ENCODE measurements around the gene RNF41. TPM values are rescaled to one million over a fixed set of nuclear protein-coding genes. Genes with fewer than 3 reads are reported as not detected.

RNF41 gene
- polyA plus RNA-seq, 12 donors = 35.3 to 47.1 (median 41.8) TPM; not detected in 1

- no peak for DNase-seq
Observed at GRCh38 chr12:56252649-56253048, 30.9 kb upstream of the RNF41 start.

- no peak for DNase-seq
Observed at GRCh38 chr12:56248711-56249110, 27.0 kb upstream of the RNF41 start.

DNA sequence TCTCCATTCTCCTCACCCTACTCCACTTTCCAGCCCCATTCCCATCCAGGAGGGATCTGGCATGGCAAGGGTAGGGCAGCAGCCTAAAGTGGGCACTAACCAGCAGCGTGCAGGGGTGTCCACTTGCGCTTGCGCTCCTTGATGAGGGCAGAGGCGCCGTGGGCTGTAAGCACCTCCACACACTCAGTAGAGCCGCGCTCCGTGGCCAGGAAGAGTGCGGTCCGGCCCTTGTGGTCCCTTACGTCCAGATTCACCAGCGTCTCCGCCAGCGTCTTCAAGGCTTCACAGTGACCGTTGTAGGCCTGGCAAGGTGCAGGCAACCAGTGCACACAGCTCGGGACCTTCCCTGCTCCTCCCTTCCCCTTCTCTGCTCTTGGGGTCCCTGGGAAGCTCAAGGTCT is 26.2 kb upstream of the RNF41 start:
- no peak for DNase-seq

DNA sequence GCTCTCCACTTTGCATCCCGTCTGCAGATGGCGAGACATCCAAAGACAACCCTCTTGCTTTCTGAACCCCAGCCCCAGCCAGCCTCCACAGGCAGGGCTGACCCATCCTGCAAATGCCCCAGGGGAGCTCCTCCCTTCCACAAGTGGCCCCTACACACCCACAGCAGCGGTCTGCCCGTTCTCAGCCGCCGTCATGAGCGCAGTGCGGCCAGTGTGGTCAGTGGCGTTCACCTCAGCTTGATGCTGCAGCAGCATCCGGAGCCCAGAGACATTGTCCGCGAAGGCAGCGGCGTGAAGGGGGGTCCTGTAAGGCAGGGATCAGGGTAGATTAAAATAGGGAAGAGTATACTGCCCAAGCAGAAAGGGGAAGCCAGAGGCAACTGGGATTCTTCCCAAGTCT is 22.8 kb upstream of the RNF41 start:
- DNase-seq = no peak

DNA sequence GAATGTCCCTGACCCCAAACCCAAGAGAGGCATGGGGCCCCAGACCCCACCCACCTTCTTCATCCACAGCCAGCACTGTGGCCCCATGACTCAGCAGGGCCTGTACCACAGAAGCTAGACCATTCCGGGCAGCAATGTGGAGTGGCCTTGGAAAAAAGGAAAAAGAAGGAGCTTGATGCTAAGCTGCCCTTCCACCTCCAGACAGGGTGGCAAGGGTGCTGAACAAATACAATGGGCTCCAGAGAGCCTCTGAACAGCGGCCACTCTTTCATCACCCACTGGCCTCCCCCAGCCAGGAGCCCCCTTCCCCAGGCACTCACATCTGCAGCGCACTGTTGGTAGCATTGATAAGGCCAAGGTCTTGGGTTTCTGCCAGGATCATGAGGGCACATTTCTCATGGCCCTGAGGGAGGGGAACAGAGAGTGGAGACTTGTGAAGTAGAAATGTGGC is 22.0 kb upstream of the RNF41 start:
- no peak for DNase-seq

GRCh38 chr12:56242986-56243385 is 21.3 kb upstream of the RNF41 start:
- no peak for DNase-seq

DNA sequence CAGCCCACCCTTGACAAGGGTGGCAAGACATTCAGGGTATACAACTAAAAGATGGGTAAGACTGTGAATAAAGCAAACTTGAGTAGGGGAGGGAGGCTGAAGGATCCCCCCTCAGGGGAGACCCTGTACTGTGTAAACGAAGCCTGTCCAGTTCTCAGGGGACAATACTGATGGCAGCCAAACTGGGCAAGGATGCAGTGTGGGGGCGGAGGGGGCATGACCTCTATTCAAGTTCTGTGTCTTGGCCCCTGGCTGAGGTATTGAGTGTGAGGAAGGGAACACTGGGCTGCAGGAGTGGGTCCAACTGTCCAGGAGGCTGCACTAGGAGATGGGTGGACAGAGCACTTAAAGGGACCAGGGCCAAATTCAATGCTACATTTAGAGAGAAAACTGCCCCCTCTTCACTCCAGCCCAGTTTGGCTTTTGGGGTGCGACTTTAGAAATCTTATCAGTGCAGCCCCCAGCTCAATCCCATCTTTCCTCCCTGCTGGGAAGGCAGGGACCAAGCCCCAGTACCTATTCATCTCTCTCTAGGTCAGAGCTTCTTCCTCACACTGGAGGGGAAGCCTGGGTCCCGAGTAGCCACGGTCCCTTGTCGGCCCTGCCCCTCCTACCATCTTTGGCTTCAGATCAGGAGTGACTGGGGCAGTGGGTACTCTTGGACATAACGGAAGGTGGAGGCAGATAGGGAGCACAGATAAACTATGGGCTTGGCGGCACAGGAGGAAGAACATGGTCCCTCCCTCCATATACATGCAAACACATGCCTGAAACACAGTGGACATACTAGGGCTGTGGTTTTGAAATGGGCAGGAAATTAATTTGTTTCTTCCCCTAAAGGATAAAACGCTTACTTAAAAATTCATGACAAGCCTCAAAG is 19.9 kb upstream of the RNF41 start:
- no peak for DNase-seq

- DNase-seq = no peak
Observed at GRCh38 chr12:56237552-56237951, 15.8 kb upstream of the RNF41 start.

- no peak for DNase-seq
Observed at GRCh38 chr12:56236985-56237384, 15.3 kb upstream of the RNF41 start.

DNA sequence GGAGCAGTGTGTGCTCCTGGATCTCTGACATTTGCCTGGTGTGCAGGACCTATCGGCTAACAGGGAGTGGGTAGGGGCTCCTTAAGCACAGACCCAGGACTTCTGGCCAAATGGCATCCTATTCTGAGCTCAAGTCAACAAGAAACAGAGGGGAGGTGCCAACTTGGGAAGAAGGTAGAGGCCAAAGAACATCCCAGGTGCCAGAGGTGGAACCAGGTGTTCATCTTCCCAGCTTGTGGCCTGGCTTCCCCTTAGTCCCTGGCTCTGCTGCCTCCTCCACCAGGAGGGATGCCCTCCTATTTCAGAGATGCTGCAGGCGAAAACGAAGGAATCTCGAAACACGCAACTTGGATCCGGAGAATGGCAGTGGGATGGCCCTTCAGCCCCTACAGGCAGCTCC is 14.4 kb upstream of the RNF41 start:
- DNase-seq = no peak

DNA sequence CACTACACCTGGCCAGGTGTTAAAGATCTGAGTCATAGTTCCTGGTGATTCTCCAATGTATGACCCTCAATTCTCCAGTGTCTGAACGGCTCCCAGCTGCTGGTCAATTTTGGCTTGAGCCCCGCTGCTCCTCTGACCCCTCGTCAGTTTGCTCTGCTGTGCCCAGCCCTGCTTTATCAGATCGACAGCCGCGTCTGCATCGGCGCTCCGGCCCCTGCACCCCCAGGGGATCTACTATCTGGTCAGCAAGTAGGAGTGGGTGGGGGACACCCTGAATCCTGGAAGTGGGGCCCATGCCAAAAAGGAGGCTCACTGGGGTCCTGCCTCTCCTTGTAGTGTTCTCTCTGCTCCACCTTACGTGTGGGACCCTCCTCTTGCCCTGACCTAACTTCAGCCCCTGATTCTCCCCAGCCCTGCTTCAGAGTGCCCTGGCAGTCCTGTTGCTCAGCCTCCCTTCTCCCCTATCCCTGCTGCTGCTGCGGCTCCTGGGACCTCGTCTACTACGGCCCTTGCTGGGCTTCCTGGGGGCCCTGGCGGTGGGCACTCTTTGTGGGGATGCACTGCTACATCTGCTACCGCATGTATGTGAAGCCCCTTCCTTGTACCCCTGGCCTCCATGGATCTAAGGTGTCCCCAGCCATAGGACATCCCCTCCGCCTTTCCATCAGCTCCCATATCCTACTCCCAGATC is 13.2 kb upstream of the RNF41 start:
- DNase-seq = no peak

- DNase-seq = no peak
Observed at GRCh38 chr12:56231184-56231582, 9.5 kb upstream of the RNF41 start.

DNA sequence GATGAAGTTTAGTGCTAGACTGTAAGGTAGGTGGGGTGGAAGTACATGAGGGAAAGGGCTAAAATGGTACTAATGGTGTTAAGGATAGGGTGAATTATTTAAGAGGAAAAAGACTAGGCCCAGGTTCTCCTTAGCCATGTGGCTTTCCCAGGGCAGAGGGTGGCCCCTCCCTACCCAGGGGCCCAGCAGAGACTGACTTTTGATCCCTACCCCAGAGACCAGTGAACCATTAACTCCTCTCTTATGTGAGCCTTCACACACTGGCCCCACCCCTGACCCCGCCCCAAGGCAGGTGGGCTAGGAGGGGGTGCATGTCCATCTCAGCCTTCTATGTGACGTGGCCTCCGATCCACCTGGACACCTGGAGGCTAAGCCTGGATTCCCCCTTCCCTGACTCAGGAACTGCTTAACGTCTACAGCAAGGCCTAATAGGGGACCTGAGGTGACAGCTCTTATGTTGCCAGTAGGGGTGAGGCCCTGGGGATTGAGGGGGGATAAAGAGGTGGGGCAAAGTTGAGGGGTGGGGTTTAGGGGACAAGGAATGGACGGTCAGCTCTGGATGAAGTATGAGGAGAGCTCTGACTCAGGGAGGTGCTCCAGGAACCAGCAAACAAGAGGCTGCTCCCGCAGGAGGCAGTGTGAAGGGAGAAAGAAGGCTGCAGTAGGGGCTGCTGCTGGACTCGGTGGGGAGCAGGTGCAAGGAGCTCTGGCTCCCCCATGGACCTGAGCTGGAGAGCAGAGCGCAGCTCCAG is 8.9 kb upstream of the RNF41 start:
- no peak for DNase-seq

GRCh38 chr12:56229916-56230431 is 8.3 kb upstream of the RNF41 start, which contains the start of gene SLC39A5:
SLC39A5 (plus strand) TSS chr12:56230051; CDS start chr12:56231275, 1,224 bp downstream.
- no peak for DNase-seq

GRCh38 chr12:56229082-56229481 is 7.4 kb upstream of the RNF41 start:
- DNase-seq = no peak

DNA sequence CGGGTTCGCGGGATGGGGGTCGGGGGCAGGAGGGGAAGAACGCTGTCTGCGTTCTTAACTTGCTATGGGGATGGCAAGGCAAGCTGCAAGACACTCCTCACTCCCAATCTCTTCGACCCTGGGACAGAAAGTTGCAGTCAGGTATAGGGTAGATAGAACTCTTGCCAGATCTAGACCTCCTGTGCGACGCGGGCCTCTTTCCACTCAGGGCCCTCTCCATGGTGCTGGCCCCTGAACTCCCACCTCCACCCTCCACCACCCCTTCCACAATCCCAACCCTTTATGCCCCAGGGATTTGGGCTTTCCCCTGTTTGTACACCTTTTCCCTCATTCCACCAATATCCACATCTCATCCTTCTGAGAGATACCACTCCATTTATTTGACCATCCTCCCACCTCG is 3.2 kb upstream of the RNF41 start:
- DNase-seq = no peak

GRCh38 chr12:56224102-56224701 is 2.5 kb upstream of the RNF41 start, which contains the start of gene NABP2:
NABP2 (plus strand) TSS chr12:56224342; CDS start chr12:56224857, 515 bp downstream.
- DNase-seq = peak; percentile 98

DNA sequence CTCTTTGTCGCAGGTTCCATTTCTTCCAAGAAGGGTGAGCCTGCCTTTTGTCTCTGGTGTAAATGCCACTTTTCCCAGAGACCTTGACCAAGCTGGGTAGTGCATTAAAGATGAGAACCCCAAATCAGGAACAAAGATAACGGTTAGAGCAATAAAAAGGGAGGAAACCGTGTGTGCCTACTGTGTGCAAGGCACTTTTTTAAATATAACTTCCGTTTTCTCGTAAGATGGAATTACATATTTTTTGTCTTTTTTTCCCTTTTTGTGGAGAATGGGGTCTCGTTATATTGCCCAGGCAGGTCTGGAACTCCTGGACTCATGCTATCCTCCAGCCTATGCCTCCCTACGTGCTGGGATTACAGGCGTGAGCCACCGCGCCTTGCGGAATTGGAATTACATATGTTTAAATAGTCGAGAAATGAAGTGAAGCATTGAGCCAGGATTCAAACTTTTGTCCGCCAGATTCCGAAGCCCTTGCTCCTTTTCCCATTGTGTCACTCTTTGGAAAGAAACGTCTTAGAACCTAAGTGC is 1.9 kb upstream of the RNF41 start:
- DNase-seq = no peak

DNA sequence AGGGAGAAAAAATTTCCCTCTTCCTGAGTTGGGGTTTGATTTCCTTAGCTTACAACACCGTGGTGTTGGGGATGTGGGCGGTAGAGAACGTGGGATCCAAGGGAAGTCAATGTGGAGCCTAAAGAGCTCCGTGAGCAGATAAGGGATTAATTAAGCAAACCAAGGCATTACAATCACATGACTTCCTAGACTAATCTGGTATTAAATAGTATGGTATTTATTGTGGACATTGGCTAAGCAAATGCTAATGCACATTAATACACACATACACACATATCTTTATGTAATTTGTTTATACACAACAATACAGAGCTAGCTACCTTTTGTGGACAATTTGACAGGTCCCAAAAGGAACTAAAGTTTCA is 791 bp upstream of the RNF41 start:
- DNase-seq = no peak

- DNase-seq = peak; percentile 71
Observed at GRCh38 chr12:56221232-56221756, 428 bp downstream of the RNF41 start.

GRCh38 chr12:56220611-56221231 is 1.0 kb downstream of the RNF41 start:
- no peak for DNase-seq

All from muscle of arm (tissue), 12 donors.